ENCODE measurements around the gene FEN1. TPM values are rescaled to one million over a fixed set of nuclear protein-coding genes. Genes with fewer than 3 reads are reported as not detected.

Gene FEN1
- total and polyA plus RNA-seq, 8 donors: 13.9 to 42.4 (median 26.2) TPM

DNA sequence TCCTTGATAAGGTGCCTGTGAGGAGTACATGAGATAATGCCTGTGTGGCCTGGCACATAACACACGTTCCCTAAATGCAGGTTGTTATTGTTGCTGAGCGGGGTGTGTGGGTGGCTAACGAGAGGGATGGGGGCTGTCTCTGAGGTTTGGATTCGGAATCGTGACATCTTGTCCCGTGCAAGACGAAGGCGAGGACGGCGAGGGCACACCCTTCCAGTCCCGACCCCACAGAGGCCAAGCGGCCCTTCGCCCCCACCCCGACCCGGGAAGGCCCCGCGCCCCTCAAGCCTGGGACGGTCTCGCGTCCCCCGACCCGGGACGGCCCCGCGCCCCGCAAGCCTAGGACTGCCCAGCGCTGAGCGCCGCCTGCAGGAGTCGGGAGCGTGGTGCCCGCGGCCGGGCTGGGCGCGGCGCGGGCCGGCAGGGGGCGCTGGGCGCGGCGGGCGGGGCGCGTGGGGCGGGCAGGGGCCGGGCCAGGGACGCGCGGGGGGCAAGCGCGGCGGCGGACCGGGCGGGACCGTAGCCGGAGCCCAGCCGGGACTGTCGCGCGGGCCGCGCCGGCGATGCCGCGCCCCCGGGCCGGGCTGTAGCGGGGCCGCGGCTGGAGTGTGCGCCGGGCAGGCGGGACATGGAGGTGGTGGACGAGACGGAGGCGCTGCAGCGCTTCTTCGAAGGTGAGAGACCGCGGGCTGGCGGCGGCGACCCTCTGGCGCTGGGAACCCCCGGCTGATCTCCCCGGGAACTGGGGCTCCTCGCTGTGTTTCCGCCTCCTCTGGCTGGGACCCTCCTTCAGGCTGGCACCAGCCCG is 40.4 kb upstream of the FEN1 start, which contains the start of gene MYRF:
MYRF (plus strand) TSS at position 520 of the 808 bp plus-strand sequence; CDS start at position 629, 109 bp downstream.
- TF ChIP-seq, protein P1, sequence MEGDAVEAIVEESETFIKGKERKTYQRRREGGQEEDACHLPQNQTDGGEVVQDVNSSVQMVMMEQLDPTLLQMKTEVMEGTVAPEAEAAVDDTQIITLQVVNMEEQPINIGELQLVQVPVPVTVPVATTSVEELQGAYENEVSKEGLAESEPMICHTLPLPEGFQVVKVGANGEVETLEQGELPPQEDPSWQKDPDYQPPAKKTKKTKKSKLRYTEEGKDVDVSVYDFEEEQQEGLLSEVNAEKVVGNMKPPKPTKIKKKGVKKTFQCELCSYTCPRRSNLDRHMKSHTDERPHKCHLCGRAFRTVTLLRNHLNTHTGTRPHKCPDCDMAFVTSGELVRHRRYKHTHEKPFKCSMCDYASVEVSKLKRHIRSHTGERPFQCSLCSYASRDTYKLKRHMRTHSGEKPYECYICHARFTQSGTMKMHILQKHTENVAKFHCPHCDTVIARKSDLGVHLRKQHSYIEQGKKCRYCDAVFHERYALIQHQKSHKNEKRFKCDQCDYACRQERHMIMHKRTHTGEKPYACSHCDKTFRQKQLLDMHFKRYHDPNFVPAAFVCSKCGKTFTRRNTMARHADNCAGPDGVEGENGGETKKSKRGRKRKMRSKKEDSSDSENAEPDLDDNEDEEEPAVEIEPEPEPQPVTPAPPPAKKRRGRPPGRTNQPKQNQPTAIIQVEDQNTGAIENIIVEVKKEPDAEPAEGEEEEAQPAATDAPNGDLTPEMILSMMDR (IDR thresholded peaks at IDR 0.05): peak; percentile 16 to 43
- Histone ChIP-seq H3K27me3 (peaks cover 0 to 44% of the 10 kb centered on the region in 2 donors), H3K4me3 (peak within 1 kb of the TSS; percentile 27 to 34), H3K4me1 (peaks cover 3 to 18% of the 10 kb centered on the region in 2 donors), H3K9me3 (no peaks in the 10 kb centered on the region), H3K36me3 (no peaks in the 10 kb centered on the region), H3K27ac (no peak within 1 kb of the TSS)
- intact Hi-C loops (cut with DNase I): no loop called here
- ATAC-seq (peak; percentile 69), DNase-seq (peak; percentile 37 to 89 (median 46))

DNA sequence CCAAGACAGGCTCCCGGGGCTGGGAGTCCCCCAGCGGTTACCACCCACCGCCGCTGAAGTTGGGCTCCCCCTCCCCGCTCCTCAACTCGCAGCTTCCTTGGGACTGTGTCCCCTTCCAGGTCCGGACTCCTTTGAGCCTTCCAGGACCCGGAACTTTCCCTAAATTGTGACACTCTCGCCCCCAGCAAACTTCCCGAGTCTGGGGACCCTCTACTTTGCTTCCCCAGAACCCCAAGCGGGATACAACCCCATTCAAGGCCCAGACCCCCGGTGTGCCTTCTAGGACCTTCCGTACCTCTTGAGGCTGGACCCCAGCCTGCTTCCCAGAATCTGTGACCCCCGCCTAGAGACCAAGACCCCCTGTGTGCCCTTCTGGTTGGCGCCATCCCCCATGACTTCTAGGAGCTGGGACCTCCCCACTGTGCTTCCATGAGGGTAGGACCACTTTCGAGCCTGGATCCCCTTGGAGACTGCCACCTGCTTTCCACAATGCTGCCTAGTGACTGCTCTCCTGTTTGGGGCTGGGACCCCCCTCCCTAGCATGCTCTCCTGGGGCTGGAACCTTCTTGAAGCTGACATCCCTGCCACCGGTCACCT is 39.7 kb upstream of the FEN1 start:
- H3K27me3 ChIP-seq: peaks cover 0 to 44% of the 10 kb centered on the region in 2 donors
- no peaks in the 10 kb centered on the region for H3K36me3 ChIP-seq
- DNase-seq: no peak
- no peak overlapping the region for H3K27ac ChIP-seq
- TF ChIP-seq, protein P1 (IDR thresholded peaks at IDR 0.05): no peak
- H3K9me3 ChIP-seq: no peaks in the 10 kb centered on the region
- H3K4me3 ChIP-seq: peak overlapping the region; percentile 27 to 34
- intact Hi-C loops (cut with DNase I): no loop called here
- H3K4me1 ChIP-seq: peaks cover 3 to 13% of the 10 kb centered on the region in 2 donors
- no peak for ATAC-seq

DNA sequence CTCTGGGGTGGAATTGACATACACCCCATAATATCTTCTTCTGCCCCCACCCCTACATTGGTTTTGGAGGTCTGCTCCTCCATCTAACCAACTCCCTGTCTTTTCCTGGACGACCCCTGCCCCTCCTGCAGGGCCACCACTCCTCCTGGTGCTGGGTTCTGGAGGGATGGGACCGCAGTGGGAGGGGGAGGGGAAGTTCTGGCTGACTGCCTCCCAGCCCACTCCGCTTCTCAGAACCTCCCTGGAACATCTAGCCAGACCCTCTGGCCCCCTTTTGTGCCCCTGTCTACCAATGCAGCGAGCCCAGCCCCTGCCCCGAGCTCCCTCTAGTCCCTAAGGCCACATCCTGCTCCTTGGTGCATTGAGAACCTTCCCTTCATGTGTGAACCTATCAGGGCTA is 39.0 kb upstream of the FEN1 start:
- Histone ChIP-seq H3K36me3 (no peaks in the 10 kb centered on the region), H3K9me3 (no peaks in the 10 kb centered on the region), H3K27me3 (peaks cover 0 to 44% of the 10 kb centered on the region in 2 donors), H3K4me3 (peak overlapping the region in 1 of 2 donors; percentile 34), H3K27ac (no peak overlapping the region), H3K4me1 (peaks cover 3 to 12% of the 10 kb centered on the region in 2 donors)
- ATAC-seq: no peak
- intact Hi-C loops (cut with DNase I): no loop called here
- TF ChIP-seq, protein P1 (IDR thresholded peaks at IDR 0.05): no peak
- no peak for DNase-seq

DNA sequence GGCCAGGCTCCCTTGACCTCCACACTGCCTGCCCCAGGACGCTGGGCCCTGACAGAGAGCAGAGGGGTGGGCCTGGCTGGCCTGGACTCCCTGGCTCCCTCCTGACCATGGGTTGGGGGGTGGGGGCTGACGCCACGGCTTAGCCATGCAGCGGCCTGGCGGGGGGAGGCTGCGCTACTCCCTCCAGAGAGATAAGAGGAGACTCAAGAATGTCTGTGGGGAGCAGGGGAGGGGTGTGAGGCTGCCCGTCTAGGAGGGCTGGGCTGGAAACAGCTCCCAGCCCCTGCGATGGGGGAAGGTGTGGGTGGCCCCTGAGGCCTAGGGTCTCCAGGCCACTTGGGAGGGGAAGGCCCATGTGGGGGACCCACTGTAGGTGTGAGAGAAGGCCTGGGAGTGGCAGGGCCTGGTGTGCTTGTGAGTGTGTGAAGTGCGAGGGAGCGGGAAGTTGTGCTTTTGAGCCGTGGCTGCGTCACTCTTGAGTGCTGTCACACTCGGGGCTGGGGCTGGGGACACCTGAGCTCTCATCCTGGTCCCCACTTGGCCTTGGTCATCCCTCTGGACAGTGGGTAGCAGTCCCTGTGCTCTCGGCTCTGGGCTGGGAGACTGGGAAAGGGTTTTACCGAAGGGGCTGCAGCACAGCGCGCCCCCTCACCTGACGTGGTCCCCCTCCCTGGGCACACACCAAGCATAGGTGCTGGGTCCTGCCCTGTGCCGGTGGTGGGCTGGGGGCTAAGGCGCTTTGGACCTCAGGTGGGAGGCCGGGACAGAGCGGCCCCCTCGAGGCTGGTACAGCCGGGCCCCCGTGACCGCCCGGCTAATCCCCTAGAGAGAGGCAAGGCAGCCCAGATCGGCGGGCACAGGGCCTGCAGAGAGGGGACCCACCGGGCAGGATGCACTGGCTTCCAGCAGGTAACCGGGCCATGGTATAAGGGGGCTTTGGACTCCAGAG is 37.9 kb upstream of the FEN1 start:
- Histone ChIP-seq H3K27ac (no peak overlapping the region), H3K9me3 (no peaks in the 10 kb centered on the region), H3K36me3 (no peaks in the 10 kb centered on the region), H3K27me3 (peaks cover 0 to 41% of the 10 kb centered on the region in 2 donors), H3K4me3 (peak overlapping the region in 1 of 2 donors; percentile 1), H3K4me1 (peaks cover 3 to 12% of the 10 kb centered on the region in 2 donors)
- DNase-seq (peak in 2 of 4 donors; percentile 51 to 81), ATAC-seq (peak; percentile 36)
- TF ChIP-seq, protein P1 (IDR thresholded peaks at IDR 0.05): no peak
- intact Hi-C loops (cut with DNase I): no loop called here
